ENCODE results near the gene STRIT1.
"Not testable (repeated sequence)": the region's sequence is repeated elsewhere in the genome, so short reads cannot be mapped to it uniquely, and the experiment has no call there.

STRIT1 gene

GRCh38 chr3:155313300-155313699, 19.8 kb upstream of the STRIT1 start:
- DNase-seq (ENCODE audit: low read depth) = no peak

DNA sequence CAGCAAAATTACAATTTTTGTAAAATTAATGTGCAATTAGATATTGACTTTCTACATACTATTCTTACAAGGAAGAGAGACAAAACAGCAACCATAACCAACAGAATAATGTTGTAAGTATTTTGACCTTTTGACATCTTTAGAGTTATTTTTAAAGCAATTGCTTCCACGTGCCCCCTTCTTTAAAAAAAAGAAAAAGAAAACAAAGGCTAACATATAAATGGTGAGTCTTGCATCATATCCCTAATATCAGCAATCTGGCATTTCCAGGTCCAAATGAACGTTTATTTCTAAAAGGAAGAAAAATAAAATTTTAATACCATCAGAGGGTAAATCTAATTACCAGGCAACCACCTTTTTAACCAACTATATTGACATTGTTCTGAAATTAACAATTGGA, 19.3 kb upstream of the STRIT1 start:
- no peak for DNase-seq (ENCODE audit: low read depth)

GRCh38 chr3:155309581-155309980, 16.1 kb upstream of the STRIT1 start:
- DNase-seq (ENCODE audit: low read depth) = no peak

GRCh38 chr3:155308831-155309230, 15.3 kb upstream of the STRIT1 start:
- DNase-seq (ENCODE audit: low read depth) = no peak

GRCh38 chr3:155307183-155307582, 13.7 kb upstream of the STRIT1 start:
- no peak for DNase-seq (ENCODE audit: low read depth)

- no peak for DNase-seq (ENCODE audit: low read depth)
Measured at GRCh38 chr3:155304394-155304793, 10.9 kb upstream of the STRIT1 start.

- no peak for DNase-seq (ENCODE audit: low read depth)
Measured at GRCh38 chr3:155303540-155304097, 10.1 kb upstream of the STRIT1 start.

DNA sequence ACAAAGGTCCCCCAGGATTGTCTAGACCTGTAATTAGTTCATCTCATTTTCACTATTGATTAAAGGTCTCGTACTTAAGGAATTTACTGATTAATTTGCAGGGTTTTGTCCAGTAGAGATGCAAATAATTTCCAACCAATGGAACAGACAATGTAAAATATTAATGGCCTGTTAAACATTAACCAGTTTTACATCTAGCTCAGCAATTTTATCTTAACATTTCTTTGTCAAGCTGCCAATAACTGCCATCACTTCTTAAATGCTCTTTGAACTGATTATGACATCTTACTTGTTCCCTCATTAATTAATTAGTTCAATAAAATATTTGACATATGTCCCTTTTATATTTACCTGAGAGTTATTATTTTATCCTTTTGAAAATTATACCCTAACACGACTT, 9.4 kb upstream of the STRIT1 start:
- DNase-seq (ENCODE audit: low read depth) = no peak

DNA sequence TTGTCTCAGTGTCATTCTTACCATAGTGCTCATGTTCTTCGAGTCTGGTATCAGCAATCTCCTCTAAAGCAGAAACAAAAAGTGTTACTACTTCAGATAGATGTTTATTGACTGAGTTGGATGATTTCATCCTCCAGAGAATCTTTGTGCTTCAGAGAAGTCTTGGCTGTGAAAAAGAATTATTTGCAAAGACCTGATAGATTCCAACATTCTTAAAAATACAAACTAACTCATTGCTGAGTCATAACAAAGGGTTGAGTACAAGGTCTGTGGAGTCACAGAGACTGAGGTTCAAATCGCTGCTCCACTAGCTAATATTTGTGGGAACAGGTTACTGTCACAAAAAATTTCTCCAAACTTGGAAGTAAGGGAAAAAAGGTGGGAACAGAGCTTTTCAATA, 9.0 kb upstream of the STRIT1 start:
- no peak for DNase-seq (ENCODE audit: low read depth)

DNA sequence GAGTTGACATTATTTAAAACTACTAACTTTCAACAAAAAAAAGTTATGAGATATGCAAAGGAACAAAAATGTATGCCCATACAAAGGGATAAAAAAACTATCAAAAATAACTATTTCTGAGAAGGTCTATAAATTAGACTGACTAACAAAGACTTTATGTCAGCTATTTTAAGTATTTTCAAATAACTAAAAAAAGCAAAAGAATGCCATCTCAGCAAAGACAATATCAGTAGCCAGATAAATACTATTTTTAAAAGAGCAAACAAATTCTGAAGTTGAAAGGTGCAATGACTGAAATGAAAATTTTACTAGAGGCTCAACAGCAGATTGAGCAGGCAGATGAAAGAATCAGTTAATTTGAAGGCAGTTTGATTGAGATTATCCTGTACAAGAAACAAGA, 3.6 kb upstream of the STRIT1 start:
- DNase-seq (ENCODE audit: low read depth) = no peak

GRCh38 chr3:155296413-155296812, 2.9 kb upstream of the STRIT1 start:
- DNase-seq (ENCODE audit: low read depth) = no peak

GRCh38 chr3:155292693-155293092, 790 bp downstream of the STRIT1 start:
- DNase-seq (ENCODE audit: low read depth) = no peak

DNA sequence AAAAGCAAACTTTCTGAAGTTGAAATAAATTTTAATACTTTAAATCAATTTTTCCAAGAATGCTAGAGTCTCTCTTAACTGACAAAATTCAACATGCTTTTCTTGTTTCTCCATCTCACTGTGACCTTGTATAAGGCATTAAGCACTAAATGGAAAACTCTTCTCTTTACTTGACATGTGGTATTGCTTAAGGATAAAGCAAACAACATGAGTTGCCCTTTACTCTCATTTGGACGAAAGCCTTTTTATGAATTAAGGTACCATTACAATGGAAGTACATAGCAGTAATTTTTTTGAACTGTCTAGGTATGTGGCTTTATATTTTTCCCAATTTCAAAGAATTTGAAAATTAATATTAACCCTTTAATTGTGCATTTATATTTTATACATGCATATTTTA, 1.4 kb downstream of the STRIT1 start:
- DNase-seq (ENCODE audit: low read depth) = no peak

GRCh38 chr3:155286736-155287135, 6.7 kb downstream of the STRIT1 start:
- DNase-seq (ENCODE audit: low read depth) = no peak

DNA sequence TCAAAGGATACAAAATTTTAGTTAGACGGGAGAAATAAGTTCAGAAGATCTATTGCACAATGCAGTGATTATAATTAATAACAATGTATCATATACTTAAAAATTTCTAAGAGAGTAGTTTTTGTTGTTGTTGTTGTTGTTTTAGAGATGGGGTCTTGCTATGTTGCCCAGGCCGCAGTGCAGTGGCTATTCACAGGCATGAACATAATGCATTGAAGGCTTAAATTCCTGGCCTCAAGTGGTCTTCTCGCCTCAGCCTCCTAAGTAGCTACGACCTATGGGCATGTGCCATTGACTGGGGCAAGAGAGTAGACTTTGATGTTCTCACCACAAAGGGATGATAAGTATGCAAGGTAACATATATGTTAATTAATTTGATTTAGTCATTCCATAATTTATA, 7.5 kb downstream of the STRIT1 start:
- no peak for DNase-seq (ENCODE audit: low read depth)

- DNase-seq (ENCODE audit: low read depth) = no peak
Measured at GRCh38 chr3:155283092-155284056, 10.1 kb downstream of the STRIT1 start.

- DNase-seq (ENCODE audit: low read depth) = no peak
Measured at GRCh38 chr3:155282385-155283091, 10.9 kb downstream of the STRIT1 start.

DNA sequence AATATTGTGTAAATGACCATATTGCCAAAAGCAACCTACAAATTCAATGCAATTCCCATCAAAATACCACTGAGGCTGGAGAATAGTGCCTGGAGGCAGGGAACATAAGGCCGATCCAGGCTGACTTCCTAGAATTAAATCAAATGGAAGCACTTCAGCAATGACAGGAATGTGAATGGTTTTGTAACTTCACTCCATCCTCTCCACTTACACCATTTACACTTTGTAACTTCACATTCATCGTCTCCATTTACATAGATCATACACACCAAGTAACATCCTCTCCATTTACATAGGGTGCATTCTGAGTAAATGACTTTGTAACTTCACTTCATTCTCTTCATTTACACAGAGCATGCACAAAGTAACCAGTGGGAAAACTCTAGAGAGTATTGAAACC, 11.6 kb downstream of the STRIT1 start:
- no peak for DNase-seq (ENCODE audit: low read depth)

DNA sequence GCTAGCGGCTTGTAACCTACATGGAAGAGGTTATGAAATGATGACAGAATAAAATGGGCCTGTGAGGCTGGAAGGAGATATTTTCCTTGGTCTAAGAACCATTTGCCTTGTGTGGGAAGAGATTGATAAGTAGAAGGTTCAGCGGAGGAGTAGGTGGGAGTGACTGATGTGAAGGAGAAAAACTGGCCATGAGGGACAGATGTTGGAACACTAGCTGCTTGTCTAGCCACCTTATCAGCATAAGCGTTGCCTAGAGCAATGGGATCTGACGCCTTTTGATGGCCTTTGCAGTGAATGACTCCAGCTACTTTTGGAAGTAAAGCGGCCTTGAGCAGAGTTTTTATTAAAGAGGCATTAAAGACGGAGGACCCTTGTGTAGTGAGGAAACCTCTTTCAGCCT, 17.4 kb downstream of the STRIT1 start:
- DNase-seq (ENCODE audit: low read depth) = not testable (repeated sequence)

- DNase-seq (ENCODE audit: low read depth) = not testable (repeated sequence)
Measured at GRCh38 chr3:155275159-155275754, 18.2 kb downstream of the STRIT1 start.

DNA sequence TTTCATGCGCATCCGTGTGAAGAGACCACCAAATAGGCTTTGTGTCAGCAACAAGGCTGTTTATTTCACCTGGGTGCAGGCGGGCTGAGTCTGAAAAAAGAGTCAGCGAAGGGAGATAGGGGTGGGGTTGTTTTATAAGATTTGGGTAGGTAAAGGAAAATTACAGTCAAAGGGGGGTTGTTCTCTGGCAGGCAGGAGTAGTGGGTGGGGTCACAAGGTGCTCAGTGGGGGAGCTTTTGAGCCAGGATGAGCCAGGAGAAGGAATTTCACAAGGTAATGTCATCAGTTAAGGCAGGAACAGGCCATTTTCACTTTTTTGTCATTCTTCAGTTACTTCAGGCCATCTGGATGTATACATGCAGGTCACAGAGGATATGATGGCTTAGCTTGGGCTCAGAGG, 19.0 kb downstream of the STRIT1 start:
- not testable (repeated sequence) for DNase-seq (ENCODE audit: low read depth)

DNA sequence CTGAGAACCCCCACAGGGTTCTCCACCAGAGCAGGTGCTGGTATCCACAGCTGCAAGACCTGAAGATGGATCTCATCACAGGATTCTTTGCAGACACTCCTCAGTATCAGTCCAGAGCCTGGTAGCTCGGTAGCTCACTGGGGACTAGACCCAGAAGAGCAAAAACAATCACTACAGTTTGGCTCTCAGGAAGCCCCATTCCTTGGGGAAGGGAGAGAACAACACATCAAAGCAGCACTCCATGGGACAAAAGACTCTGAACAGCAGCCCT, 22.2 kb downstream of the STRIT1 start:
- DNase-seq (ENCODE audit: low read depth) = no peak
